RKO (cell line): ENCODE measurements around the gene SLC28A1.
"Not testable (repeated sequence)": the region's sequence is repeated elsewhere in the genome, so short reads cannot be mapped to it uniquely, and the experiment has no call there.

Experiments used
- DNase-seq: peaks from one replicate; pipeline ENCODE4 v3.0.0-alpha.2; 2016; ENCODE audit warnings: low spot score

SLC28A1 gene

DNA sequence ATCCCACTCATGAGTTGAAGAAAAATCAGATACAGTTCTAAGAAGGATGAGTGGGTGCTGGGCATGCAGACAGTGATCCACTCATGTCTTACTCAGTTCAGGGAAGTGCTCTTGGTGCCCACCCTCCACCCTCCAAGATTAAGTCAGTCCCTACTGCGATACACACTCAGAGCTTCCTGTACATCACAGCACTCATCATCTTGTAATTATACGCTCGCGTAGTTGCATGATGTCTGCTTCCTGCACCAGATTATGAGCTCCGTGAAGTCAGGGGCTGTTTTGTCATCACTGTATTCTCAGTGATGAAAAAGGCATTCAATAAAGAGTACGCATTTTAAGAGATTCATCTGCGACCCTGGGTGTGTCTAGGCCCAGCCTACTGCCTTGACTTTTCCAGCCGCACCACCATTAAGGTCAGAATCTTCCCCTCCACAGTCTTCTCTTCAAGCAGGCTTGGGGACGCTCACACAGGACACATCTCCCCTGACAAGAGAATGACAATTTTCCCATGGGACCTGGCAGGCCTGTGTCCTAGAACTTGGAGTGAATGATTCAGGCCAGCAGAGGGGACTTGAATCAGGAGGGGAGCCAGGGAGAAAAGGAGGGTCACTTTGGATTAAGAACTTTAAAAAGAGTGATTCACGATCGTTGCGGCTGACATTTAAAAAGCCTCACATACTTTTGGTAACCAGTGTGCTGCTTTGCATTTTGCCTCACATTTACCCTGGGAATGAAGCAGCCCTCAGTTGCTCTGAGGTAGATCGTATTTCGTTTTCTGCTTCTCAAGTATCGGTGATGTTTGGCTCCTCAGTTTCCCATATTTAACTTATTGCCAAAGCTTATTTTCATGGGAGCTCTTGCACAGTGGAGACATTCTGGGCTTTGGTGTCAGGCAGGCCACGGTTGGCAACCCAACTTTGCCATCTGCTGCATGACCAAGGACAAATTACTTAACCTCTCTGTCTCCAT, 89.3 kb downstream of the SLC28A1 start:
- no peak for DNase-seq

DNA sequence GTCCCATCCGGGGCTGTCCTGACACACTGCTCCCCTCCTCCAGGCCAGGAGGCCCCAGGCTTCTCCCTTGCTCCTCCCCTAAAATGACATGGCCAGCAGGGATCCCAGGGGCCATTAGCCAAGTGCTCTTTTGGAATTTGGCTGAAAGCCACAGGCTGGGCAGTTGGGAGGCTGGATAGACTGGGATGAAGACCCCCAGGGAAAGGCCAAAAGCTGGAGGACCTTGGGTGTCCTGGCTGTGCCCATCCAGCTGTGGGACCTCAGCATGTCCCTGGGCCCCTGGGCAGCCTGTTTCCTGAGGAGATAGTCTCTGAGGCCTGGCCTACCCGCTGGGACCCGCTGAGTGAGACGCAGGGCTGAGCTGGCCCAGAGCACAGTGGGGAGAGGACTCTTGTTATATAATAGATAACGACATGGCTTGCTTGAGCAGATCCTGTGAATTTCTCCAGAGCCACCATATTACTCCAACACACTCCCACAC, 91.4 kb downstream of the SLC28A1 start:
- no peak for DNase-seq

DNA sequence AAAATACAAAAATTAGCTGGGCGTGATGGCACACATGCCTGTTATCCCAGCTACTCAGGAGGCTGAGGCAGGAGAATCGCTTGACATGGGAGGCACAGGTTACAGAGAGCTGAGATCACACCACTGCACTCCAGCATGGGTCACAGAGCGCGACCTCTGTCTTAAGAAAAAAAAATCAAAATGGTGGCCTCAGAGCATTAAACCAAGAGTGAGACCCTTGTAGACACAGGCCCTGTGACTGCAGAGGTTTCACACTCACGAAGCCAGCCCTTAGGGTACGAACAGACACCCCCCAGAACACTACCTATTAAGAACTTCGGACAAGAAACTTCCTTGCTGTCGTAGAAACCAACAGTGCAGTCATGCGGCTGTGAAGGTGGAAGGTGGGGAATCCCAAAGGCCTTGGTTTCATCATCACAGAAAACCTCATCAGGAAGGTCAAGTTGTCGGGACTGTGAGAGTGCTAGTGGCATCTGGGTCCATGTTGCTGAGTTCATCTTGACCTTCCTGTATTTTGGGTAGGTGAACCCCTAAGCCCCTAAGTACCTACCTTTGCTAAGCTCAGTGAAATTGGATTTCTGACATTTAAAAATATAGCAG, 92.4 kb downstream of the SLC28A1 start:
- no peak for DNase-seq

DNA sequence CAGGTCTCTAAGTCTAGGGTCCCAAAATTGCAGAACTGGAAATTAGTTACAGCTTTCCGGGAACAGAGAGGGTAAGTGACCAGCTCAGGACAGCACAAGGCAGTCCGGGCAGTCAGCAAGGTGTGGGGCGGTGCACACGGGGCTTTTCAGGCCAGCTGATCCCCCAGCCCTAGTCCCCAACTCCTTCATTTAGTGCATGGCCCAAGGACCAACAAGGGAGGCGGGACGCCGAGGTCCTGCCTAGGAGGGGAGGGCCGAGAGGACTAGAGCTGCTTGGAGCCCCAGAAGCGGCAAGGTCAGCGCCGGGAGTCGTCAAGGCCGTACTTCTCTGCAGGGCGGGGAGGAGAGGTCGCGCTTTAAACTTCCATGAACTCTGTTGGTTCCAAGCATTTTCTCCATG, 95.2 kb downstream of the SLC28A1 start:
- no peak for DNase-seq

DNA sequence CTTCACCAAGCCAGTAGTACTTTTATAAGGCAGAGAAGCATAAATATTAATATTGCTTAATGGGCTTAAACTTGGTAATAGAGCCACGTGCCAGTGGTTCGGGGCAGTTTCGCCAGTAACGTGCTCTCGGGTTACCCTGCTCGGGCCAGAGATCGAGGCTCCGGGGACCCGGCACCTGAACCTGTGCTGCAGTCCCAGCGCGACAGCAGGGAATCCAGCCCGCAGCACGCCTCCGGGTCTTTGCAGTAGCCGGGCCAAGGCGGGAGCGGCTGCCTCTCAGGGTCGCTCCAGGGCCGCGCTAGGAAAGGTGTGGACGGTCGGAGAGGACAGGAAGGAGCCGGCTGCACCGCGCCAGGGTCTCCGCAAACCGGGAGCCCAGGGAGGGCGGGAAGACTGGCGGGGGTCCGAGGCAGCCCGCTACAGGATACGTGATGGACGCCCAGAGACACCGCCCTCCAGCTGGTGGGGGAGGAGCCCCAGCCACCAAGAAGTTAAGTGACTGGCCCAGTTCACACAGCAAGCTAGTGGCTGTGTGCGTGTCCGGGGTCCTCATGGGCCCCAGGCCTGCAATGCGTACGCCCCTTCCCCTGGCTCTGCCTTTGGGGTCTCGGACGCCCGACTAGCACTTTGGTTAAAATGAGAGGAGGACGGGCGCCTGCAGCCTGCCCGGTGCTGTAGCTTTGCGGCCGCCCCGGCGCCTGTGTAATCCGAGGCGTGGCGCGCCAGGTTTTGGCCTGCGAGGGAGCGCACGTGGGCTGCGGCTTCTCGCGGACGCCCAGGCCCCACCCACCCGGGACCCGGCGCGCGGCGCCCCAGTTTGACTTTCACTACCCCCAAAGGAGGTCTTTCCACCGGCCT, 96.0 kb downstream of the SLC28A1 start:
- DNase-seq: peak; percentile 79

DNA sequence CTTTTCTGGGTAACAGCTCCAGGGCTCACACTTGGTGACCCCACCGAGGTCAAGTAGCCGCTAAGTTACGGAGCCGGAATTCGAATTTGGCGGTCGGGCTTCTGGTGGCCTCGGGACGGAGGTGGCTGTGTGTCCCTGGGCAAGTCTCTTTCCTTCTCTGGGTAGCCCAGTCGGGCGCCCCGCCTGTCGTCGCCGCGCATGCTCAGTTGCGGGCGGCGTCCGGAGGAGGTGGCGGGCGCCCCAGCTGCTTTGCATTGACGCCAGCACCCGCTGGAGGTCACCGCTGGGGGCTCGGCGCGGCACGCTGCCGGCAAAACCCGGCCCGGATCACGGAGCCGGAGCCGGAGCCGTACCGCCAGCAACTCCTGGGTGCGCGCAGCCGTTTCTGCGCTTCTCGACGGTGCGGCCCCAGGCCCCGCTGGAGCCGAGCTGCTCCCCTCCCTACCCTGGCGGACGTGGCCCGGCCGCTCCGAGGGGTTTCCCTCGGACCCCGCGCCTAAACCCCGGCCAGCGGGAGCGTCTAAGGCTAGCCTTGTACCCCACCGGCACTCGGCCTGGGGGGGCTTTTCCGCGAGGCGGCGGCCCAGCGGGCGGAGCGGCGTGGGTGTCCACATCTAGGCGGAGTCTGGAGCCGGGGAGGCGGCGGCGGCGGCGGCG, 96.7 kb downstream of the SLC28A1 start:
- peak; percentile 96 for DNase-seq

DNA sequence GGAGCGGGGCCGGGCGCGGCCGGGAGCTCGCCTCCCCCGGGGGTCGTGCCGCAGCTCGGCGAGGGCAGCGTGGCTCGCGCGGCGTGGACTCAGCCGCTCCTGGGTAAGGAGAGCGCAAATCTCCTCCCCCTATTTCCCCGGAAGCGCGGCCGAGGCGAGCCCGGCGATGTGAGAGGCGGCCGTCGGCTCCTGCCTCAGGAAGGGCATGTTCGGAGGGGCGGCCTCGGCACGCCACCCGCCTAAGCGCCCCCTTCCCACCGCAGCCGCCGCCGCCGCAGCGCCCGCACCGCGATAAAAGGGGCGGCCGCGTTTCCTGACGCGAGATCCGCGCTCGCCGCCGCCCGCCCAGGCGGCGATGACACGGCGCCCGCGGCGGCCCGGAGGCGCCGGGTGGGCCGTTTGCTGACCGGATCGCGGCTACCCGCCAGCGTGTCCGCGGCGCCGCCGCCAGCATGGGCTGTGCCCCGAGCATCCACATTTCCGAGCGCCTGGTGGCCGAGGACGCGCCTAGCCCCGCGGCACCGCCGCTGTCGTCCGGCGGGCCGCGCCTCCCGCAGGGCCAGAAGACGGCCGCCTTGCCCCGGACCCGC, 97.3 kb downstream of the SLC28A1 start, which contains the start of gene PDE8A:
Gene PDE8A, plus strand, starts transcription at position 146 of the 590 bp plus-strand sequence. Its CDS starts 307 bp downstream, at position 453.
- peak; percentile 44 for DNase-seq

DNA sequence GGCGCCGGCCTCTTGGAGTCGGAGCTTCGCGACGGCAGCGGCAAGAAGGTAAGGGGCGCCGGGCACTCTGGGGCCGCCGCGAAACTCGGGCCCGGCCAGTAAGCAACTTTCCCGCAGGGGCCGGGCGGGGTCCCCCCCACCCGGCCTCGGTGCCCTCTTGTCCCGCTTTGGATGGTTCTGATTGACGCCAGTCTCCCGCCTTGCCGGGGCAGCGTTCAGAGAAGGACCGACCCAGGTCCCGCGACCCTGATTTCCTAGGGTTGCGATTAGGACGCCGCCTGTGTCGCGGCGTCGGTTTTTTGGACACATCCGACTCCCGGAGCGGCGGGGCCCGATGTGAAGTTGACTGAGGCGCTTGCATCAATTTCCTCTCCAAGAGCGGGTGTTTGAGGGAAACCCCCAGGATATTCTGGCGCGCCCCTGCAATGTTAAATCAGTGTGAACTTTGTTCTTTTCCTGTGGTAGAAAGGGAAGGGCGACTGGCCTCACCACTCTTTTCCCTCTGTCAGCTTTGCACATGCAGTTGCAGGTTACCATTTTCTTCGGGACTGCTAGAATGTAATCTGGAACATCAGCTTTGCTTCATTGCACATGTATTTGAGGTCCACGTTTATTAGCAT, 97.9 kb downstream of the SLC28A1 start:
- DNase-seq: peak; percentile 60

DNA sequence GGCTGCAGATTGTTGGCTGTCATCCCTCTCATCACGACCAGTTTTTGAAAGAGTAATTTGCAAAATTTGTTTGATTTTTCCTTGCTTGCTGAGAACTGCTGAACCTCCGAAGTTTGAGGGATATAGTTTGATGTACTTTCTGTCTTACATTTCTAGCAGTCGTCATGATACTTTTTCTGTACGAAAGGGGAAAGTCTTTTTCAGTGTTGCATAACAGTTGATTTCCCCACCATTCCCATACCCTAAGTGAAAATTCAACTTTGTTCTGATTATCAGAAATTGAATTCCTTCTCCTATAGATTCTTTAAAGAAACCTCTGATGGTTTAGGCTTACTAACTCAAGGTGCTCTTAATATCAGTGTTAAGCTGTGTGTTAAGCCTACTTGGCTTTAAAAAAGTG, 98.8 kb downstream of the SLC28A1 start:
- DNase-seq: no peak

DNA sequence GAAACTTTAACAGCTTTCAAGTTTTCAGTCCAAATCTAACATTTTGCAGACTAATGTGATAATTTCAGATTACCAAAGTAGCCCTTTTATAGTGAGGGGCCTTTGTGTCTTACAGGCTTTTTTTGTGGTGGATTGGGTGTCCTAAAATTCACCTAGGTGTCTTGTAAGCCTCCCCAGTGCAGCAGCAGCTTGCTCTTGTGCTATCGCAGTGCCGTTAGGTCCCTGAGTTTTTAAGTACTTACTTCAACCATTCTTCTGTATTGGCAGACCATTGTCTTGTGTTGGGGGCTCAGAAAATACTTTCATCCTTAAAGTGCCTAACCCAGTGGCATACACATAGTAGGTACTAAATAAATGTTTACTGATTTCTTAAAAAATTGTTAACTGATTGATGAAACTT, 99.2 kb downstream of the SLC28A1 start:
- DNase-seq: no peak

DNA sequence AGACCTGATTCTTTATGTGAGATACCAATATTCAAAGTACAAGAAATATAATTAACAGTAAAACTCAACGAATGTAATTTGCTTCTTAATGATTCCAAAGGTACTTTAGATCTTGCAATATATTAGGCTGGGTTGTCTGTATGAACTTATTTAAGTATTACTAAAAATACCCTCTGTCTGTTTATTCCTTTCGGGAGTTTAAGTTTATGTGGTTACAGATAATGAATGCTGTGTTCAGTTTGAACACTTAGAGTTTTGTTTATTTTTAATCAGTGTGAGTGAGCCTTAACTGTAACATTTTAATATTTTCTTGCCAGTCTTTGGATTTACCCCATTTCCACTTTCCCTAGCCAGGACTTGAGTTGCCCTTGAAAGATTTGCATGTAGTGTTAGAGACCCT, 100.7 kb downstream of the SLC28A1 start:
- no peak for DNase-seq

DNA sequence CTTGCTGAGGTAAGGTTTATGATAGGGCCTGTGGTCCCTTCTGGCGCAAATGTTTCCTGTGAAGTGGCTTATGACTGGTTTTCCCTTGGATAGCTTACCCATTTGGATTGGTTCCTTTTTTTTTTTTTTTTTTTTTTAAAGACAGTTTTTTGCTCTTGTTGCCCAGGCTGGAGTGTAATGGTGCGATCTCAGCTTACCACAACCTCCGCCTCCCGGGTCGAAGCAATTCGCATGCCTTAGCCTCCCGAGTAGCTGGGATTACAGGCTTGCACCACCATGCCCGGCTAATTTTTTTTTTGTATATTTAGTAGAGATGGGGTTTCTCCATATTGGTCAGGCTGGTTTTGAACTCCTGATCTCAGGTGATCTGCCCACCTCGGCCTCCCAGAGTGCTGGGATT, 102.9 kb downstream of the SLC28A1 start:
- not testable (repeated sequence) for DNase-seq

DNA sequence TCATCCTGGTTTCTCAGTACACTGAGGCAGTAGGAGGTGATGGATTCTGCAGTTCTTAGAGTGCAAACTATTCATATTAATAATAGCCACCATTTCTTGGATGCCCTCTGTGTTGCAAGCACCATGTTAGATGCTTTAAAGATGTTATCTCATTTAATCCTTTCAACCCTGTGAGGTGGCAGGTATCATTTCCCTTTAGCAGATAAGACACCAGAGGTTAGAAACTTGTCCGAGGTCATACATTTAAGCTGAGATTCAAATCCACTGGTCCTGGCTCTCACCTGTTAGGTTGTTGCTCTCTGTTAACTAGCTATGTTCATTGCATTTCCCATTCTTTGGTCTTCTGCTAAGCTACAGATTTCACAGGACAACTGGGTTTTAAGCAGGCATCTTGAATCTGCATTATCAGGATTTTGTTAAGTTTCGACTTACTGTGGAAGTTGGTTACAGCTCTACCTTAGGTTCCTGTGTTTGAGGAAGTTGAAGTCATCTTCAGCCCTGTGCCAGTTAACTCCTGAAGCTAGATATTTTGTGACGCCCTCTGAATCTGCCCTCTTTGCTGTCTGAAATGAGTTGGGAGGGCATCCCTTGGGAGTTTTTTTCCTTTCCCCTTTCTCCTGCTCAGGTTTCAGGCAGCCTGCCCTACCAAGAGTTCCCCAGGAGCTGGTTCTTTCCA, 103.6 kb downstream of the SLC28A1 start:
- no peak for DNase-seq

DNA sequence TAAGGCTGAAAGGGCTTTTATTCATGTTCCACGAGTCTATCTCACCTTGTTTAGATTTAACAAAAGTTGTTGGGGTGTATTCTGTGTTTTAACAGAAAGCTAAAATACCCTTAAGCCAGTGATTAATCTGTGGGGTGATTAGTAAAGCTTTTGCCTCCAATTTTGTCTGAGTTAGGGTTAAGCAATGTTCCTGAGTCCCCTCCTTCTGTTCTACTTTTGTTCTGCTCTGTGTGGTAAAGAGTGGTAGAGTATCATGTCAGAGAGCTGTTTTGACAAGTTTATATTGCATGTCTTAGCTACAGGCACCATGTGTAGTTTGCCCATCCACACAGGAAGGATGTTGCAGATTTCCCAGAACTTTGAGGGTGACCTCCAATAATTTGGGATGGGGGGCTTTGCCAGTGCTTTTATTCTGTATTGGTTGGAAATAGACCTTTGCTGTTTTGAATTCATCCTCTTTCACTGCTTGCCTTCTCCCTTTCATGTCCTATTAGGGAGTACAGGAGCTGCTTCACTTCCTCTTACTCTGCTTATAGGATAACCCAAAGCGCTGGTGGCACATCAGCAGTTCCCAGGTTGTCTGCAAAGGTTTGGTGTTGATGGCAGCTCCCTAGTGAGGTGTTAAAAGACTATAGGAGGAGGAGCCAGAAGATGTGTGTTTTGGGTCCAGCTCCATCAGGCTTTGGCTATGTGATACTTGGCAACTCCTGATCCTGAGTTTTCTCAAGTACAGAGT, 104.6 kb downstream of the SLC28A1 start:
- DNase-seq: no peak

DNA sequence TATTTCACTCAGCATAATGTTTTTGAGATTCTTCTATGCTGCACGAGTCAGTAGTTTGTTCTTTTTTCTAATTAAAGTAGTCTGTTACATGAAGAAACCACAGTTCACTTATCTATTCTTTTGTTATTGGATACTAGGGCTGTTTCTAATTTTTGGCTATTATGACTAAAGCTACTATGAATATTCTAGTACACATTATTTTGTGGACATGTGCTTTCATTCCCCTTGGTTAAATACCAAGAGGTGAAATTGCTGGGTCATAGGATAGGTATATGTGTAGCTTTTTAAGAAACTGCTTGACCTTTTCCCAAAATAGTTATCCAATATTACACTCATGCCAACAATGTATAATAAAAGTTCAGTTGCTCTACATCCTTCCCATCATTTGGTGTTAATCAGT, 106.0 kb downstream of the SLC28A1 start:
- DNase-seq: no peak

DNA sequence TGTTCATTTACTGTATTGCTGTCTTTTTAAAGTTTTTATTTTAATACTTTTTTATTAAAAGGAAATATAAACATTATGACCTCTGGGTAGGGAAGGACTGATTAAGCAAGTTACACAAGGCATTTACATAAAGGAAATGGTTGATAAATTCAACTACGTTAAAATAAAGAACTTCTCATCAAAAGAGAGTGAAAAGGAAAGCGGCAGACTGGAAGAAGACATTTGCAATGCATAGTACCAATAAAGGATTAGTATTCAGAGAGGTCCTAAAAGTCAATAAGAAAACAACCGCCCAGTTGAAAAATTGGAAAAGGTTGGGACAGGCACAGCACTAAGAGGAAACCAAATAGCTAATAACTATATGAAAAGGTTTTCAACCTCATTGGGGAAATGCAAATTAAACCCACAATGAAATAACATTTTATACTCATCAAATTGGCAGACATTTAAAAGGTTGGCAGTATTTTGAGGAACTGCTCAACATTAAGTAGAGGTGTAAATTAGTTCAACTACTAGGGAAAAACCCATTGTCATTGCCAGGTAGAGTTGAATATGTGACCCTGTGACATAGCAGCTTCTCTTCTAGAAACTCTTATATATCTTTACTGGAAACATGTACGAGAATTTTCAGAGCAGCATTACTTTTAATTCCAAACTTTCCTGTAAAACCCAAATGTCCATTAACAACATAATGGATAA, 106.7 kb downstream of the SLC28A1 start:
- DNase-seq: no peak

DNA sequence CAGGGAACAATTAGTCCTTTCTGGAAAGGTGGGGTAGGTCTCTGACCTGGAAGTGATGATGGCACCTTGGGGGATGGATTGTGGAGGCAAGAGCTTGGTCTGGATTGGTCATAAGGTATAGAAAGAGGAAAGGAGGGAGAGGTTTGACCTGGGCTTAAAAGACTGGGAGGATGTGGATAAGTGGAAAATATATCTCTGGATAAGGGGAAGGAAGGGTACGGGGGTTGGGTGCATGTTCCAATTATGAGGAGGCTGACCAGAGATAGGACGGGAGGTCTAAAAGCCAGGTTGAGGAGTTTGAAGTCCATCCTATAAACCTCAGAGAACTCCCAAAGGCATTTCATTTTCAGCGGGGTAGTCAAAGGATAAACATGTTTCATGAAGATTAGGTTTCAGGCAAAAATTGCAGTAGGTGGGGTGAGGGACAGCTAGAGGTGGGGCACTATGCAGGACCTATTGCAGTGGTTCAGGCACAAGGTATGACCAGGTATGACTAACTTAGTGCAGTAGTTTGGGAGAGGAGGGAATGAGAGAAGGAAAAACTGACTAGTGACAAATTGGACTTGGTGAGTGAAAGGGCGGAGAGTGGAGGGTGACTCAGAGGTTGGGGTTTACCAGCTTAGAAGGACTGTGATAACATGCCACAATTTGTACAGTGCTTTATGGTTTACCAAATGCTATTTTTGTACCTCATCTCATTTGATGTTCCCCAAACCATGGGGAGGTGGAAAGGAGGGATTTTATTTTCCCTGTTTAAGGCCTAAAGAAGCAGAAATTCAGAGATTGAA, 107.9 kb downstream of the SLC28A1 start:
- DNase-seq: peak; percentile 74
